T-helper 1 cell (primary cell): ENCODE data around the gene ZNF76.

Source experiments
- DNase-seq, 5 donors: peaks; one replicate each; pipeline ENCODE4 v3.0.0-alpha.2; 2012 to 2020

ZNF76 gene

DNA sequence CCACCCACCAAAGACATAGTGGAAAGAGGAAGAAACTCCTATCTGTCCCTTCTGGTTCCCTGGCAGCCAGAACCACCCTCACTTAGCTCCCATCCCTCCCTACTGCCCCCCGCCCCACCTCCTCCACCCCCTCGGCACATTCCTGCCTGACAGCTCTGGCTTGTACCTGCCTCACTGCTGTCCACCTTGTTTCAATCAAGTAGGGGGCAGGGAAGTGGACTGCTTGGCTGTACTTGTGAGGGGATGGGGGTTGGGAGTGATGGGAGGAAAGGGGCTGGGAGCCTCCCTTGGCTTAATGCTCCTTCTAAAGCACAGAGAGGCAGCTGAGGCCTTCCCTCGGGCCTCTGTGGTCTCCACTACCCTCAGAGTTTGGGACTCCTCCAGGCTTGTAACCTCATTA, 22.1 kb upstream of the ZNF76 start:
- DNase-seq = no peak

DNA sequence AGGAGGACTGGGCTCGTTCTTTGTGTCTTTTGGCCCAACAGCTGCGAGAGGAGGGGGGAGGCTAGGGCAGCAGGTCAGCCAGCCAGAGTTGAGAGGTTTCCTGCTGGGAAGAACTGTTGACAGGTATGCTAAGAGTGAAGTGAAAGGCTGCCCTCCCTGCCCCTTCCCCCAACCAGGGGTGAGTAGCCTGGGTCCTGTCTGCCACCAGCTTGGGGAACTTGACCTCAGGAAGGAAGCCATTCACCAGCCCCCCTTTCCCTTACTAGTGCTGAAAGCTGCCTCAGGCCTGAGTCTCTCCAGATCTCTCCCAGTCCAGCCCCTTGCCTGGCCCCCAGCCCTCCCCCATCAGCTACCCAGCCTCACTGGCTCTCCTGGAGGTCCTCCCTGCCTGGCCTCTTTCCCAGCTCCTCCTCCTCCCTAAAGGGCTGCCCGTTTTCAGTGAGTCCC, 20.7 kb upstream of the ZNF76 start:
- DNase-seq = no peak

DNA sequence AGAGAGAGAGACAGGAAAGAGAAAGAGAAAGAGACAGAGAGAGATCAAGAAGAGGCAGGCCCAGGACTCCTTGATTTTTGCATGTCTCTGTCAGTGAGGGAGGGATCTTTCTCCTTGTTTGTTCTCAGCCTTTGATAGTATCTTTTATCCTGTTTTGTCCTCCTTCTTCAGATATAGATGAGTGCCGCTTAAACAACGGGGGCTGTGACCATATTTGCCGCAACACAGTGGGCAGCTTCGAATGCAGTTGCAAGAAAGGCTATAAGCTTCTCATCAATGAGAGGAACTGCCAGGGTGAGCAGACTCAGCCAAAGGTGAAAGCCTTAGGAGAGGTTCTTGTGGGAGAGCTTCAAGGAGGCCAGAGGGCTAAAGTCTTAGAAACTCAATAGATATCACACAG, 20.0 kb upstream of the ZNF76 start:
- DNase-seq = no peak

DNA sequence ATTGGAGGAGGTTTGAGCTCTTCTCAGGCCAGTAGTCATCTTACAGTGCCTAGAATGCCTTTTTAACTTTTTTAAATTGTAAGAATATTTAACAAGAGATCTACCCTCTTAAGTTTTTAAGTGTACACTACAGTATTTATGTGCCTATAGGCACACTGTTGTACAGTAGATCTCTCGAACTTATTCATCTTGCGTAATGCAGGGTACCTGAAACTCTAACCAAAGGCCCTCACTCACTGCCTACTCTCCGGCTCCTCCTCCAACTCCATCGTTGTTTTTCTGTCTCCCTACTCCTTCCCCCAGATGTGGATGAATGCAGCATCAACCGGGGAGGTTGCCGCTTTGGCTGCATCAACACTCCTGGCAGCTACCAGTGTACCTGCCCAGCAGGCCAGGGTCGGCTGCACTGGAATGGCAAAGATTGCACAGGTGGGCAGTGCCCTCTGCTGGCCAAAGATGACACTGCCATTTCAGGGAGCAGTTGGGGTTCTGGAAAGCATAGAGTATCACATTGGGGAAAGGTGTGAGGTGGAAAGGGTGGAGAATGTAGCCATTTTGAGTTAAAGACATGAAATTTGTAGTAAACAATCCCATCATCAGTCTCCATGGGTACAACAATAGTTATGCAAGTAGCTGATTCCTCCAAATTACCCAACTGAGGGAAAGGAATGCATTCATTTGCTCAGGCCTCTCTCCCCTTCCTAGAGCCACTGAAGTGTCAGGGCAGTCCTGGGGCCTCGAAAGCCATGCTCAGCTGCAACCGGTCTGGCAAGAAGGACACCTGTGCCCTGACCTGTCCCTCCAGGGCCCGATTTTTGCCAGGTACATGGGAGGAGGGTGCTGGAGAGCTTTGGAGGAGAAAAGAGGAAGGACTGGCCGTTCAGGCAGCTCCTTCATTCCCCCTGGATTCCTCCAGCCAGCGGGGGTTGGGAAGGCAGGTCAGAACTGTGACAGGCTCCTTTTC, 18.4 kb upstream of the ZNF76 start:
- peak; percentile 27 to 65 (median 58) for DNase-seq

DNA sequence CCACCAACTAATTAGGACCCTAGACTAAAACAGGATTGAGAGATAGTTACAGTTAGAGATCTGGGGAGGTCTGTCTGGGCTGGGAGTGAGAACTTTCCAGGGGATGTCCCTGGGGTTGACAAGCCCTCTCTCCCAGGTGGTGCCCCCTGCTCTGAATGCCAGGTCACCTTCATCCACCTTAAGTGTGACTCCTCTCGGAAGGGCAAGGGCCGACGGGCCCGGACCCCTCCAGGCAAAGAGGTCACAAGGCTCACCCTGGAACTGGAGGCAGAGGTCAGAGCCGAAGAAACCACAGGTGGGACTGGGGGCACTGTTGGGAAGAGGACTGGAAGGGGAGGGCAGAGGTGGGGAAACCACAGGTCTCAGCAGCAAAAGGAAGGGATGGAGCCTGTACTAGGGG, 17.0 kb upstream of the ZNF76 start:
- DNase-seq = no peak

- DNase-seq = no peak
These were observed 16.6 kb upstream of the ZNF76 start for GRCh38 chr6:35242906-35243305.

DNA sequence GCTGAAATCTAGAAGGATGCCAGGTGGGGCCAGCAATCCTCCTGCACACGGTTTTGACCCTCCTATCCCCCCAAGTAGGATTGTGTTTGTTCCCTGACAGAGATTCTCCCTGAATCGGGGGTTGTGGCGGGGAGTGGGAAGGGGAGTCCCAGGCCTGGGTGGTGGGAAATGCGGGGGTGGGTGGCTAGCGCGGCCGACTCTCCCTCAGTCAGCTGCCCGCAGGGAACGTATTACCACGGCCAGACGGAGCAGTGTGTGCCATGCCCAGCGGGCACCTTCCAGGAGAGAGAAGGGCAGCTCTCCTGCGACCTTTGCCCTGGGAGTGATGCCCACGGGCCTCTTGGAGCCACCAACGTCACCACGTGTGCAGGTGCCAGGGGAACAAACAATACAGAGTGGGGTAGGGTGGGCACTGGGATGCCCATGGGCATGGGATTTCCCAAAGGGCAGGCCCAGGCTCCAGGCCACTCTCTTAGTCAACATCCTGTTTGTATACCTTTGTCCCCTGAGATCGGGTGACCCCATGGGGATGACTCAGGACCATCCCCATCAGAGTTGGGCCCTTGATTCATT, 16.1 kb upstream of the ZNF76 start:
- DNase-seq = no peak

DNA sequence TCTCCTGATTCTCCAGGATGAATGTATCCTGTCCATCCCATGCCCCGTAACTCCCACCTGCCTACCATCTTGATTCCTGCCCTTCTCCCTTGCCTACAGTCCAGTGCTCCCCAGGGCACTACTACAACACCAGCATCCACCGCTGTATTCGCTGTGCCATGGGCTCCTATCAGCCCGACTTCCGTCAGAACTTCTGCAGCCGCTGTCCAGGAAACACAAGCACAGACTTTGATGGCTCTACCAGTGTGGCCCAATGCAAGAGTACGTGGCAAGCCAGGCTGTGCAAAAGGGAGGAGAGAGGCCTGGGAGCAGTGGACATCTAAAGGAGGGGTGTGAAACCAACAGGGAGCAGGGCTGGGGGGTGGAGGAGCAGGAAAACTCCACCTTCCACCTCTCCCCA, 15.0 kb upstream of the ZNF76 start:
- no peak for DNase-seq

GRCh38 chr6:35247642-35248231, 11.8 kb upstream of the ZNF76 start:
- DNase-seq = peak in 1 of 5 donors; percentile 34

DNA sequence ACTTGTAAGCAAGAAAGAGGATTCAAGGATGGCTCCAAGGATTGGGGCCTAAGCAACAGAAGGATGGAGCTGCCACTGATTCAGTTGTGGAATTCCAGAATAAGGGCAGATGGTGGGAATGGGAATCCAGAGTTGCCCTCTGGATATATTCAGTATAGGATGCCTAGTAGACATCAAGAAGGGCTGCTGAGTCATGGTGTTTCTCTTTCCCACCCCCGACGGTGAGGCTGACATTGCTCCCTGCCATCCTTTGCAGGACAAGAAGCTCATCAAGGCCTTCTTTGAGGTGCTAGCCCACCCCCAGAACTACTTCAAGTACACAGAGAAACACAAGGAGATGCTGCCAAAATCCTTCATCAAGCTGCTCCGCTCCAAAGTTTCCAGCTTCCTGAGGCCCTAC, 11.2 kb upstream of the ZNF76 start:
- no peak for DNase-seq

- no peak for DNase-seq
These were observed 10.6 kb upstream of the ZNF76 start for GRCh38 chr6:35248965-35249364.

GRCh38 chr6:35251949-35252348, 7.6 kb upstream of the ZNF76 start:
- DNase-seq = no peak

GRCh38 chr6:35253249-35253648, 6.3 kb upstream of the ZNF76 start:
- DNase-seq = no peak

DNA sequence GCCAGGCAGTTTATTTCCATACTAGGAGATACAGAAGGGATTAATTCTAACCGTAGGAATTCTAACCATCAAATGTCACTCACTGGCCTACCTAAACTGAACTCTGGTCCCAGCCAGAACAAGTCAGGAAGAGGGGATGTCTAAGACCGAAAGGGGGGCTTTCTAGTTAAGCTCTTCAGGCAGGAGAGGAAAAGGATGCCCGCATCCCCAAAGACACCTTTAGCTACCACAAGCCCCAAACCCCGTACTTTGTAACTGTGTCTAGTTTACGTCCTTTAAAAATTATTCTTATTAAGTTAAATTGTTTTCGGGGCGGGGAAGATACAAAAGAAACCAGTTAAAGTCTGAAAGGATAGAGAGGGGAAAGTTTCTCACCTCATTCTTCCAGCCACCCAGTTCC, 1.2 kb upstream of the ZNF76 start:
- DNase-seq = no peak

- peak in 1 of 5 donors; percentile 48 for DNase-seq
These were observed 709 bp upstream of the ZNF76 start for GRCh38 chr6:35258858-35259193.

- DNase-seq = peak; percentile 61 to 80 (median 76)
These were observed 534 bp downstream of the ZNF76 start for GRCh38 chr6:35259948-35260590.

DNA sequence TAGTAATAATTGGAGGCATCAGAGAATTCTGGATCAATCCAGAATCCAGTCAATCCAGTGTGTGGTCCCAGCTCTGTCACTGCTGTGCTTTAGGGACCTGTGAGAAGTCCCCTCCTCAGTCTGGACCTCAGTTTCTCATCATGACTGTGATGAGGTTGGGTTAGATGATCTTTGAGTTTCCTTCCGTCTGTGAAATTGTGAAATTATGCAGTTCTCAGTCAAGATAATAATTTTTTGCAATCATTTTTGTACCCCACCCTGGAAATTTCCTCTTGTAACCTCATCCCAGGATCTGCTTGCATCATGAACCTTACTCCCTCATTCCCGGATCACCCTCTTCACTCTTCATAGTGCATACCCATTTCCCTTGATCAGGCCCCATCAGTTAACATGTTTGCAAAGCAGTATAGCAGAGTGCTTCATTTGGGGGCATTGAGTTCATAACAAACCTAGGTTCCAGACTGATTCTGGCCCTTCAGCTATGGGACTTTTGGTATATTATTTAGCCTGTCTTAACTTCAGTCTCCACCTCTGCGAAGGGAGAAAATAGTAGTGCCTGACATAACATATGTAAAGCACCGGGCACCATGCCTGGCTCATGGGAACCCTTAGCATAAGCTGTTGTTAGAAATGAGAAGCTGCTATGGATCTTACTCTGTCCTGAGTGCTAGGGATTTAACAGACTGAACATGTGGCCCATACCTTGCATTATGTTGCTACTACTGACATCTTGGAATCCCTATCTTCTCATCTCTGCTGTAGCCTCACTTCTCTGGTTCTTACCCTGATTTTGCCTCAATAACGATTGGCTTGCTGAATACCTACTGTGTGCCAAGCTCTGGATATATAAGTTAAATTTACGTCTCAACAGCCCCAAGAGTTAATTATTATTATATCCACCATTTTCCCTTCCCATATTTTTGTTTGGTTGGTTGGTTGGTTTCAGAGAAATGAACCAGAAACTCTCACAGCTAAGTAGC, 1.3 kb downstream of the ZNF76 start:
- no peak for DNase-seq

- no peak for DNase-seq
These were observed 3.1 kb downstream of the ZNF76 start for GRCh38 chr6:35262596-35262995.

GRCh38 chr6:35264550-35265274, 5.2 kb downstream of the ZNF76 start:
- DNase-seq = no peak

- no peak for DNase-seq
These were observed 6.0 kb downstream of the ZNF76 start for GRCh38 chr6:35265523-35265922.

DNA sequence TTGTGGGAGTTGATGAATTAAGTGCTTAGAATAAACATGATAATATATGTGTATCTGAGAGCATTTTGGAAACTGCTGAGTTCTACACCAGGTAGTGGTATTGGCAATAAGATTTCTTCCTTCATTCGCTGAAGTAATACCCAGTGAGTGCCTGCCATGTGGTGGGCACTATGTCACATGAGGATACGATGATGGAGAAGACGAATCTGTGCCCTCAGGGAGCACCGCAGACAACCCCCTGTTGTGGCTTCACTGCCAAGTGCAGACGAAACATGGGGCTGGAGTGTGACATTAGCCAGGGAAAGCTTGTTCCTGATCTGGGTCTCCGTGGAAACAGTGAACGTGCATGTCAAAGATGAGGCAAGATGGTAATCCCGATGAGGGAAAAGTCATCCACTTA, 7.9 kb downstream of the ZNF76 start:
- no peak for DNase-seq

DNA sequence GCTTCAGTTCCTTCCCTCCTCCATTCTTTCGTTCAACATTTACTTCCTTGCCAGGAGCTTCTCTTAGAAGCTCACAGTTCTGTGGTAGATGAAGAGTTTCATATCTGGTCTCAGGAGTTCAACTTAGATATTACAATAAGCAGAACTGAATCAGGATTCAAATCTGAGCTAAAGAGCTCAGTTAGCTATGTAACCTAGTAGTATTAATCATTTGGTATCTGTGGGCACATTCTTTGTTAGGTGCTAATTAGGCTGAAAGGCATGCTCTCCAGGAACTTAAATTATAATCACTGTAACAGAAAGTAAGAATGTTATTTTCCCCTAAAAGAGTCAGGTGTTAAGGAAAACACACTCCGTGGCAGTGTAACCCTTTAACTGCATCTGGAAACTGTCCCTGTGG, 8.4 kb downstream of the ZNF76 start:
- DNase-seq = no peak
